ENCODE data around the gene ACKR1. TPM values are rescaled to one million over a fixed set of nuclear protein-coding genes. Genes with fewer than 3 reads are reported as not detected.

ACKR1 gene
- polyA plus RNA-seq, 3 donors from 2014 or later: not detected

DNA sequence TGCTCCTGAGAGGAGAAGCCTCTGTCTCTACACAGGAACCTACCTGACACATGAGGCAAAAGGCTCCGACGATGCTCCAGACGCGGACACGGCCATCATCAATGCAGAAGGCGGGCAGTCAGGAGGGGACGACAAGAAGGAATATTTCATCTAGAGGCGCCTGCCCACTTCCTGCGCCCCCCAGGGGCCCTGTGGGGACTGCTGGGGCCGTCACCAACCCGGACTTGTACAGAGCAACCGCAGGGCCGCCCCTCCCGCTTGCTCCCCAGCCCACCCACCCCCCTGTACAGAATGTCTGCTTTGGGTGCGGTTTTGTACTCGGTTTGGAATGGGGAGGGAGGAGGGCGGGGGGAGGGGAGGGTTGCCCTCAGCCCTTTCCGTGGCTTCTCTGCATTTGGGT is 3.9 kb upstream of the ACKR1 start:
- no peak overlapping the region for H3K27ac Mint-ChIP-seq
- peaks cover 4 to 6% of the 10 kb centered on the region in 2 donors for H3K4me1 Mint-ChIP-seq
- no peak for DNase-seq

DNA sequence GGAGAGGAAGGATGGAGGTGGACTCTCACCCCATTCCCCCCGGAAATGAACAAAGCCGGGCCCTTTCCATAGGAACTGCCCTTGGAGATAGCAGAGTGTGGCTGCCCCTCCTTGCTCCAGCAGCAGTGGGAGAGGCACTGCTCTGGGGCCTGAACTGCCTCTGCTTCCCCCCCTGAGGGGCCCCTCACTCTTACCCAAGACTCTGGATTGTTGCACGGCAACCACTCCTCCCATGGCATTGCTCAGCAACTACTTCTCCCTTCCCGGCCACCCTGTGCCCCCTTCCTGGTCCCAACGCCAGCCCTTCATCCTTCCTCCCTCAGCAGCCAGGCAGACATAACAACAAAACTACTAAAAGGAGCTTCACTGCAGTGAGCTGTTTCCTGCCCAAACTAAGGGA is 3.0 kb upstream of the ACKR1 start:
- peaks cover 4 to 6% of the 10 kb centered on the region in 2 donors for H3K4me1 Mint-ChIP-seq
- peaks cover 4 to 25% (median 9%) of the 10 kb centered on the region in 3 donors for H3K27me3 Mint-ChIP-seq (ENCODE audit: low read depth in 3 of 3)
- no peak overlapping the region for H3K4me3 Mint-ChIP-seq
- H3K36me3 Mint-ChIP-seq: no peaks in the 10 kb centered on the region
- no peak for DNase-seq
- H3K9me3 Mint-ChIP-seq: no peaks in the 10 kb centered on the region
- no peak overlapping the region for H3K27ac Mint-ChIP-seq

More for the DNA sequence above, 3.9 kb upstream of the ACKR1 start:
- Mint-ChIP-seq H3K4me3 (peak overlapping the region in 1 of 5 donors; percentile 5), H3K9me3 (no peaks in the 10 kb centered on the region), H3K36me3 (no peaks in the 10 kb centered on the region), H3K27me3 (ENCODE audit: low read depth in 3 of 3) (peaks cover 4 to 22% (median 5%) of the 10 kb centered on the region in 3 donors)

DNA sequence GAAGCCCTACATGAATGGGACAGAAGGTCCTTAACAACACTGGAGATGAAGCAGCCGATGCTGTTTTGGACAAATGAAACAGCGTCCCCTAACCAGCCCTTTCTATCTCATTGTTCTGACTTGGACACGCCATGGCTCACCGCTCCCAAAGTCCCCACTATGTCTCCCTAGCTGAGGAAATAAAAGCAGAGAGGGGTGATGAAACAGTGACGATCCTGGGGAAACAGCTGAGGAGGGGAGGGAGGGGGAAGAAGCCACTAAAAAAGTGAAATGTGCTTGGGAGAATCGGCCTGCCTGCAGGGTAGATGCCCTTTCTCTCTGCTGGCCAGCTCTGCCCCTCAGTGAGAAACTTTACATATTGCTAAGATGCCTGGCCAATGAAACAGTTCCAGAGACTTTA is 1.1 kb upstream of the ACKR1 start:
- no peak for DNase-seq
- Mint-ChIP-seq H3K4me3 (no peak overlapping the region), H3K36me3 (no peaks in the 10 kb centered on the region), H3K27ac (no peak overlapping the region), H3K9me3 (no peaks in the 10 kb centered on the region), H3K4me1 (peaks cover 4 to 6% of the 10 kb centered on the region in 2 donors), H3K27me3 (ENCODE audit: low read depth in 3 of 3) (peaks cover 6 to 28% (median 7%) of the 10 kb centered on the region in 3 donors)

DNA sequence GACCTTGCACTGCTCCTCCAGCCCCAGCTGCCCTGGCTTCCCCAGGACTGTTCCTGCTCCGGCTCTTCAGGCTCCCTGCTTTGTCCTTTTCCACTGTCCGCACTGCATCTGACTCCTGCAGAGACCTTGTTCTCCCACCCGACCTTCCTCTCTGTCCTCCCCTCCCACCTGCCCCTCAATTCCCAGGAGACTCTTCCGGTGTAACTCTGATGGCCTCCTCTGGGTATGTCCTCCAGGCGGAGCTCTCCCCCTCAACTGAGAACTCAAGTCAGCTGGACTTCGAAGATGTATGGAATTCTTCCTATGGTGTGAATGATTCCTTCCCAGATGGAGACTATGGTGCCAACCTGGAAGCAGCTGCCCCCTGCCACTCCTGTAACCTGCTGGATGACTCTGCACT is 550 bp downstream of the ACKR1 start:
- Mint-ChIP-seq H3K36me3 (no peaks in the 10 kb centered on the region), H3K27me3 (ENCODE audit: low read depth in 3 of 3) (peaks cover 4 to 31% (median 7%) of the 10 kb centered on the region in 3 donors), H3K27ac (no peak overlapping the region), H3K9me3 (no peaks in the 10 kb centered on the region), H3K4me3 (no peak overlapping the region), H3K4me1 (peaks cover 4 to 5% of the 10 kb centered on the region in 2 donors)
- DNase-seq: no peak

DNA sequence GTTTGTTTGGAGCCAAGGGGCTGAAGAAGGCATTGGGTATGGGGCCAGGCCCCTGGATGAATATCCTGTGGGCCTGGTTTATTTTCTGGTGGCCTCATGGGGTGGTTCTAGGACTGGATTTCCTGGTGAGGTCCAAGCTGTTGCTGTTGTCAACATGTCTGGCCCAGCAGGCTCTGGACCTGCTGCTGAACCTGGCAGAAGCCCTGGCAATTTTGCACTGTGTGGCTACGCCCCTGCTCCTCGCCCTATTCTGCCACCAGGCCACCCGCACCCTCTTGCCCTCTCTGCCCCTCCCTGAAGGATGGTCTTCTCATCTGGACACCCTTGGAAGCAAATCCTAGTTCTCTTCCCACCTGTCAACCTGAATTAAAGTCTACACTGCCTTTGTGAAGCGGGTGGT is 1.4 kb downstream of the ACKR1 start:
- peaks cover 4 to 35% (median 7%) of the 10 kb centered on the region in 3 donors for H3K27me3 Mint-ChIP-seq (ENCODE audit: low read depth in 3 of 3)

DNA sequence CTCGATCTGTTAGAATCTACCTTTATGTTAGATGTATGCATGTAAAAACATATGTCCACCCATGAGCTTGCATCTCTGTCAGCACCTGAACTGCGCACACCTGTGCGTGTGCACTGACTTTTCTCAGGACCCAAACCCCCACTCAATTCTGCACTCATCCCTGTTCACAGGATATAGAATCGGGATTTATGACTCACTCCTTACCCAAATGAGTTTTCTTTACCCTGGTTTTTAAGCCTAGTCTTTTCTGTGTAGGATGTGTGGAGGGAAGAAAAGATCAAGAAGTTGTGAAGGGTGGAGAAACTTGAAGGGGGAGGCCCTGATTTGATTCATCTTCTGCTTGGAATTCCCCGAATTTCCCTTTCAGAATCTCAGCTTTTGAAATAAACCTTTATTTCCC is 2.4 kb downstream of the ACKR1 start:
- no peaks in the 10 kb centered on the region for H3K9me3 Mint-ChIP-seq
- no peaks in the 10 kb centered on the region for H3K36me3 Mint-ChIP-seq
- no peaks in the 10 kb centered on the region for H3K4me1 Mint-ChIP-seq
- H3K4me3 Mint-ChIP-seq: no peak overlapping the region
- peaks cover 6 to 33% (median 9%) of the 10 kb centered on the region in 3 donors for H3K27me3 Mint-ChIP-seq (ENCODE audit: low read depth in 3 of 3)
- DNase-seq: no peak
- no peak overlapping the region for H3K27ac Mint-ChIP-seq

More for the DNA sequence above, 1.4 kb downstream of the ACKR1 start:
- Mint-ChIP-seq H3K27ac (no peak overlapping the region), H3K9me3 (no peaks in the 10 kb centered on the region), H3K4me1 (no peaks in the 10 kb centered on the region), H3K4me3 (no peak overlapping the region), H3K36me3 (no peaks in the 10 kb centered on the region)
- DNase-seq: no peak

DNA sequence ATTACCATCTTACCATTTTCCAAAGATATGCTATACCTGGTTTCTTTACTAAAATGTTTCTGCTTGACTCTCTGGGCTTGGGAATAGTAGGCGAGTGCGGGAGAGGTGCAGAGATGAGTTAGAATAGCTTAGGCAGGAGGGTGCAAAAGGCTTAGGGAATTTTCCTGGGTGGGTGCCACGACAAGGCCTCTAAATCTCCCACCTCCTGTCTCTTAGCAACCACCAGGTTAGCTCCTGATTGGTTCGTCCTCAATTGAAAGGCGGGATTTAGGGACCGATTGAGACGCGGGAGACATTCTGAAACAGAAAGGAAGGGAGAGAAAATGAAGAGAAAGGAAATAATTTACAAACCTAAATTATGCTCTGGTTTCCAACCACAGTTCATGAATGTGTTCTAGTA is 3.1 kb downstream of the ACKR1 start:
- Mint-ChIP-seq H3K27ac (no peak overlapping the region), H3K9me3 (no peaks in the 10 kb centered on the region), H3K4me3 (no peak overlapping the region), H3K36me3 (no peaks in the 10 kb centered on the region), H3K4me1 (no peaks in the 10 kb centered on the region), H3K27me3 (ENCODE audit: low read depth in 3 of 3) (peaks cover 8 to 32% (median 9%) of the 10 kb centered on the region in 3 donors)
- DNase-seq: no peak

DNA sequence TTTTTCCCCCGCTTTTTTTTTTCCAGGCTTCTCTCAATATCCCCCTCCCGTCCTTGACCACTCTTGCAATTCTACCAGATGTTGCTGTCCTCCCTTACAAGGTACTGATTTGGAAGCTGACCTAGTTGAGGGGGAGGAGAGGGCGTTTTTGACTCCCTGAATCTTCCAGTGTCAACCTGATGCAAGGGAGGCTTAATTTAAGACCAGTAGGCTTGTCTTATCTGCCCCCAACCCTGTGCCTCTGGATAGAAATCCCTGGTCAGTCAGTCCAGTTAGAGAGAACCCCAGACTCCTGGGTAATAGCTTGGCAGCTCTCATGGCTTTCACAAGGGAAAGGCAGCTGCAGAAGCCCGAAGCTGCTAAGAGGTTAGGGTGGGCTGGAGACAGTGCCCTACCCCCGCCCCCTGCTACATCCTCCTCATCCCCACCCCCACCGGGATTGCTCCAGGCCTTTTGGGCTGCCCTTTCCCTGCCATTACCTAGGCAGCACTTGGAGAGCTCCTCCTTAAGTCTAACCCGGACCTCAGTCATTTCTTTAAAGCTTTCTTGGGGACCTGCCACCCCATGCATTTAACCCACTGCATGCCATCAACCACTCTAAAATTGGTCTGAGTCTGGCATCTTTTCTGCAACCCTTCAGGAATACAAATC is 3.6 kb downstream of the ACKR1 start:
- no peak overlapping the region for H3K4me3 Mint-ChIP-seq
- H3K27me3 Mint-ChIP-seq (ENCODE audit: low read depth in 3 of 3): peaks cover 8 to 32% (median 9%) of the 10 kb centered on the region in 3 donors
- no peaks in the 10 kb centered on the region for H3K36me3 Mint-ChIP-seq
- no peaks in the 10 kb centered on the region for H3K4me1 Mint-ChIP-seq
- H3K9me3 Mint-ChIP-seq: no peaks in the 10 kb centered on the region
- no peak overlapping the region for H3K27ac Mint-ChIP-seq
- no peak for DNase-seq

DNA sequence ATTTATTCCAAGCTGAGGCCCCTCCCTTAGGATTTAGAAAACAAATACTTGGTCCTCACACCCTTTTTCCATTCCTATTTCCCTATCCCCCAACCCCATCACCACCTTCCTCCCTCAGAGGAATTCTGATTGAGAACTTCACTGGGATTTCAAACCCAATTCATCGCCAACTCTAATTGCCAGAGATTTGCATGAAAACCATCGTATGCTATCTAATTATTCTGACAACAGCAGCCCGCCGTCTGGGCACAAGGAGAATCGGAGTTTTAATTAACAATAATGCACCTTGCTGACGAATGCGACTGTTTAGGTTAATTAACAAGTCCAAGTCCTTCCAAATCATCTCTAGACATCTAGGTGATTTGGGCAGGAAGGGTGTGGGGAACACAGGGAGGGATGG is 4.4 kb downstream of the ACKR1 start:
- Mint-ChIP-seq H3K27ac (no peak overlapping the region), H3K27me3 (ENCODE audit: low read depth in 3 of 3) (peaks cover 8 to 25% (median 11%) of the 10 kb centered on the region in 3 donors), H3K9me3 (no peaks in the 10 kb centered on the region), H3K36me3 (no peaks in the 10 kb centered on the region), H3K4me3 (no peak overlapping the region), H3K4me1 (no peaks in the 10 kb centered on the region)
- no peak for DNase-seq

DNA sequence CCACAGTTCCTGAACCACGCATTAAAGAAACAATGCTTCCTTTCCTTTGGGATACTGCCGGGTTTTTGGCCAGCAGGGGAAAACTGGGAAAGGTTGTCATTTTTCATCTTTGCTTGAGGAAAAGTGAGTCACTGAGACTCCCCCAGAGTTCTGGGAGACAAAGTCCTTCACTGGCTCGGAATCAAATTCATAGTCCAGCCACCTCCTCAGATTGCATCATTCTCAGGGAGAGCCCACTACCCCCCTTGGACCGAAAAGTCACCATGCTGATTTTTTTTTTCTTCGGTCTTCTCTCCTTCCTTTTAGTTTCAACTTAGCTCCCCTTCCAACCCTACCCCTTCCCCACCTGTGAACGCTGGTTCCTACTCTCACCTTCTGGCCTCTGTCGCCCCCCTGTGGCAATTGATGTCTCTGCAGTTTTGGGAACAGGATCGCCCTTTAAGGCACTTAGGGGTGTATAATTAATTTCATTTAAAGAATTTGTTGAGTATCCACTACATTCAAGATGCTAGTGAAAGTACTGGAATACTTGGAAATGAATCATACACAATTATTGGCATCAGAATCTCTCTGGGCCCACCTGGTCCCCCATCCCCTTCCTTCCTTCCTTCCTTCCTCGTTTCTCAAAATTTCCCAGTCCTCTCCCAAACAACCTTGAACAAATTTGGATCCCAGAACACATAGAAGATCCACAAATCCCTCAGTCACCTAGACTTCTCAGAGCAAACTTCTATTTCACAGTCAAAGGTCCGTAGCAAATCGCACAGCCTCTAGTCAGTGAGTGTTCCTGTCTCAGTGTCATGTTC is 6.9 kb downstream of the ACKR1 start:
- Mint-ChIP-seq H3K4me3 (no peak overlapping the region), H3K4me1 (no peaks in the 10 kb centered on the region), H3K27me3 (ENCODE audit: low read depth in 3 of 3) (peaks cover 4 to 32% (median 6%) of the 10 kb centered on the region in 3 donors), H3K27ac (no peak overlapping the region), H3K9me3 (no peaks in the 10 kb centered on the region), H3K36me3 (no peaks in the 10 kb centered on the region)
- peak; percentile 10 to 20 (median 18) for DNase-seq

DNA sequence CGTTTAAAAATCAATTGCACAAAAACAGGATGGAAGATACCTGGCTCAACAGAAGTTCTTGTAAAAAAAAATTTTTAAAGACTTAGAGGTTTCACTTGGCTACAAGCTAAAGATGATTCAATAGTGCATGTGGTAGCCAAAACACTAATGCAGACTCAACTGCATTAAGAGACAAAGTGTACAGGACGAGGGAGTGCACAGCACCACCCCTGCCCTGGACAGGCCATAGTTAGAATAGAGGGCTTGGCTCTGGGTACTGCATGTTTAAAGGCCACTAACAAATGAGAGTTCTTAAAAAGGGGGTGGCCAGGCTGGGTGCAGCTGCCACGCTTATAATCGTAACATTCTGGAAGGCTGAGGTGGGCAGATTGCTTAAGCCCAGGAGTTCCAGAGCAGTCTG is 7.9 kb downstream of the ACKR1 start:
- Mint-ChIP-seq H3K27ac (no peak overlapping the region), H3K4me1 (no peaks in the 10 kb centered on the region), H3K9me3 (no peaks in the 10 kb centered on the region), H3K4me3 (no peak overlapping the region), H3K27me3 (ENCODE audit: low read depth in 3 of 3) (peaks cover 4 to 32% (median 4%) of the 10 kb centered on the region in 3 donors), H3K36me3 (no peaks in the 10 kb centered on the region)
- no peak for DNase-seq

DNA sequence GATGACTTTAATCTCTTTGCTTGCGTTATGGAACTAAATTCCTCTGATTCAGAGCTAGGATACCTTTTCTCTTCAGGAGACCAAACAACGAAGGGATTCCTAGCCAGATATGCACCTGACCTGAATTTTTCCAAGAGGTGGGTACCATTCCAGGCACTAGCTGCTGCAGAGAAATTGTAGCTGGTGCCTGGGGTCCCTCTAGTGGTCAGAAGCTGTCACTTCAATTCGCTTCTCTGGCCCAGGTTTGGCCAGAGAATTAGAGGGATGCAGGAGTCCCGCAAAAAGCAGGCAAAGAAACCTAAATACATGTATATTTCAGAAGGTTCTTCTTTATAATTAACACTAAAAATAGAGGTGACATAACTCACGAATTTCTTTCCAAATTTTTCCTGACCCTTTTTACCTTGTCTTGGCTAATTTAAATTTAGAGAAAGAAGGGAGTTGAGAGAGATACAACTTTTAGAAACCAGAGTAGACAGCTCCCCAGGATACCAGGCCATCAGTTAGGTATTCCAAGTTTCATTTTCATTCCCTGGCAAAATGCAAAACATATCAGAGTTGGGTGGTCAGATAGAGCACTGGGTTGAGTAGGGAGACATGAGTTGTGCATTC is 9.6 kb downstream of the ACKR1 start:
- Mint-ChIP-seq H3K9me3 (no peaks in the 10 kb centered on the region), H3K4me3 (no peak overlapping the region), H3K27me3 (ENCODE audit: low read depth in 3 of 3) (peaks cover 4 to 29% (median 5%) of the 10 kb centered on the region in 3 donors), H3K27ac (no peak overlapping the region), H3K4me1 (no peaks in the 10 kb centered on the region), H3K36me3 (no peaks in the 10 kb centered on the region)
- peak in 2 of 3 donors; percentile 13 to 28 for DNase-seq

DNA sequence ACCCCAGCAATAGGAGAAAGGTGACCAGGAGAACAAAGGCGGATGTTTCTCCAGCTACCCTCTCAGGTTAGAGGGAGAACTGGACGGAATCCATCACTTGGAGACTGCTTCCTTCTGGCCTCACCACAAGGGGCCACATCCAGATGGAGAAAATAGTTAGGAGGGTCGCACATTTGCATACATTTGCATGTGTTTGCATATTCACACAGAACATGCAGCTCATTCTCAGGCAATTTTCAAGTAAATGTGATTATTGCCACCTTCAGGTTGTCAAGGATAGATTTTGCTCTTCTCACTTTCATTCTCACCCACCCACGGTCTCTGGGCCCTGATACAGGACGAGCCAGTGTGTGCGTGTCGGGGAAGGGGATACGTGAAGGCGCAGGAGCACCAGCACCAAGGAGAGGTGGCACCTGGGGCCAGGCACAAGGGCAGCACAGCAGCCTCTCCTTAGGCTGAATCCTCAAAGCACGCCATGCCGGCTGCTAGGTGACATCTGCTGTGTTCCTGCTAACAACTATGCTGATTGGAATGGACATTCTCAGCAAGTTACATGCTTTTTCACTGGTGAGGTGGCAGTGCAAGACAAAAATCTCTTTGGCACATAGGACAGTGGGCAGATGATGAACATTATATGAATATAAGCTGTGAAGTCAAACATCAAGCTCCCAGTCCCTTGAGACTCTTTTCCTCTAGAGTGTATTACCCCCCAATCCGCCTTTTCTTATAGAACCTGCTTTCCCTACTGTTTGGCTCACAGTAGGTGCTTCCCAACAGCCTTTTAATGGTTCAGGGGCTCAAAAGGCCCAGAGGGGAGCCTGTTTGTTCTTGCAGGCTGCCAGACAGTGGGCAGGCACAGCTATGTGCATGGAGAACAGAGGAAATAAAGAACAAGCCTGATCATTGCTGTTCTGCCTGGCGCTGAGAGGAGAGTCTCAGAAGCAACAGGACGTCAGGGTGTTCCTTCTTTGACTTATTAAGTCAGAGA is 14.3 kb downstream of the ACKR1 start:
- DNase-seq: no peak
- H3K27me3 Mint-ChIP-seq (ENCODE audit: low read depth in 3 of 3): peaks cover 3 to 22% (median 7%) of the 10 kb centered on the region in 3 donors
- no peaks in the 10 kb centered on the region for H3K36me3 Mint-ChIP-seq
- no peak overlapping the region for H3K27ac Mint-ChIP-seq
- no peaks in the 10 kb centered on the region for H3K9me3 Mint-ChIP-seq
- H3K4me1 Mint-ChIP-seq: no peaks in the 10 kb centered on the region
- no peak overlapping the region for H3K4me3 Mint-ChIP-seq

Measured in immature natural killer cell (primary cell).